ENCODE data around the gene AGAP2.
"Not testable (repeated sequence)": the region's sequence is repeated elsewhere in the genome, so short reads cannot be mapped to it uniquely, and the experiment has no call there.

Gene AGAP2

GRCh38 chr12:57720606-57721595, 17.6 kb downstream of the AGAP2 start:
- DNase-seq: no peak

GRCh38 chr12:57719777-57720605, 18.6 kb downstream of the AGAP2 start:
- DNase-seq: no peak

- DNase-seq: no peak
Measured at GRCh38 chr12:57718641-57719528, 19.7 kb downstream of the AGAP2 start.

- no peak for DNase-seq
Measured at GRCh38 chr12:57717846-57718640, 20.5 kb downstream of the AGAP2 start.

DNA sequence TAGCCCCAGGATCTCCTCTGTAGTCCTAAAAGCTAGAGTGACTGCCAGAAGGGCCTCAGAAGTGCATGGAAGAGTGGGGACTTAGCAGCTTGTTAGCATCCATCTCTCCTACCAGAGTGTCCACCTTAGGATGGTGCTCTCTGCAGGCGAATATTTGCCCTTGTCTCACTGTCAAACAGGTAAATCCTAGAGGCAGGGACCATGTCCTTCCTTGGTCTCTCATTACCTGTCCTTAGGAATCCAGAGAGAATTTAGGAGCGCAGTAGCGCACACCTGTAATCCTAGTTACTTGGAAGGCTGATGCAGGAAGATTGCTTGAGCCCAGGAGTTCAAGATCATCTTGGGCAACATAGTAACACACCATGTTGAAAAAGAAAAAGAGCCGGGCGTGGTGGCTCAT, 21.4 kb downstream of the AGAP2 start:
- DNase-seq: no peak

- no peak for DNase-seq
Measured at GRCh38 chr12:57716305-57716704, 22.2 kb downstream of the AGAP2 start.

DNA sequence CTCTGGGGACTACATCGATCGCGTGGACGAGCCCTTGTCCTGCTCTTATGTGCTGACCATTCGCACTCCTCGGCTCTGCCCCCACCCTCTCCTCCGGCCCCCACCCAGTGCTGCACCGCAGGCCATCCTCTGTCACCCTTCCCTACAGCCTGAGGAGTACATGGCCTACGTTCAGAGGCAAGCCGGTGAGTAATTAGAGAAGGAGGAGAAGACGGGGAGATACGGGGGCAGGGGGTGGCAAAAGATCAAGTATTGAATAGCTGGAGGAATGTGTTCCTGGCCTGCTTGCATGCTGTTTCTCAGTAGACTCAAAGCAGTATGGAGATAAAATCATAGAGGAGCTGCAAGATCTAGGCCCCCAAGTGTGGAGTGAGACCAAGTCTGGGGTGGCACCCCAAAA, 22.8 kb downstream of the AGAP2 start:
- DNase-seq: no peak

GRCh38 chr12:57715036-57715748, 23.4 kb downstream of the AGAP2 start:
- DNase-seq: not testable (repeated sequence)

GRCh38 chr12:57713209-57713608, 25.3 kb downstream of the AGAP2 start:
- DNase-seq: no peak

GRCh38 chr12:57712701-57713100, 25.8 kb downstream of the AGAP2 start:
- DNase-seq: no peak

- no peak for DNase-seq
Measured at GRCh38 chr12:57708296-57708695, 30.2 kb downstream of the AGAP2 start.

DNA sequence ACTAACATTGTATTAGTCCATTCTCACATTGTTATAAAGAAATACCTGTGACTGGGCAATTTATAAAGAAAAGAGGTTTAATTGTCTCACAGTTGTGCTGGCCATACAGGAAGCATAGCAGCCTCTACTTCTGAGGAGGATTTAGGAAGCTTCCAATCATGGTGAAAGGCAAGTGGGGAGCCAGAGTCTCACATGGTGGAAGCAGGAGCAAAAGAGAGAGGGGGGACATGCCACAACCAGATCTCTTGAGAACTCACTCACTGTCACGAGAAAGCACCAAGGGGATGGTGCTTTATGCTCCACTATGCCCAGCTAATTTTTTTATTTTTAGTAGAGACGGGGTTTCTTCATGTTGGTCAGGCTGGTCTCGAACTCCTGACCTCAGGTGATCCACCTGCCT, 31.3 kb downstream of the AGAP2 start:
- DNase-seq: no peak

DNA sequence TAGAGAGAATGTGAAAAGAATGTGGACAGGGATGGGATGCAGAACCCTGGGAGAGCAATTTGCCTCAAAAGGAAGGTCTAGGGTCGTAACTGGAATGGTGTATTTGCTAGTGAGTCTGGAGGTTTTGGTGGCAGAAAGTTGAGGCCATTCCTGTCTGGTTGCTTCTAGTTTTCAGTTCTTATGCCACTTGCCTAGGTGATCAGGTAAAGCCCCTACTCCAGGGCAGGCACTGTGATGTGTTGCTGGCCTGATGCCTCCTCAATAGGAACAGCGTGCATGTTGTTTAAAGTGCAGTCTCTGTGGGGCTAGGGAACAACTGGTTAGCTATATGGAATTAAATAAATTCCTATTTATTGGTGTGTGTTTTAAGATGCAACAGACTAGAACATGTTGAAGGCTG, 38.2 kb downstream of the AGAP2 start:
- no peak for DNase-seq

- no peak for DNase-seq
Measured at GRCh38 chr12:57698414-57698813, 40.1 kb downstream of the AGAP2 start.

GRCh38 chr12:57697076-57697475, 41.5 kb downstream of the AGAP2 start:
- DNase-seq: no peak

DNA sequence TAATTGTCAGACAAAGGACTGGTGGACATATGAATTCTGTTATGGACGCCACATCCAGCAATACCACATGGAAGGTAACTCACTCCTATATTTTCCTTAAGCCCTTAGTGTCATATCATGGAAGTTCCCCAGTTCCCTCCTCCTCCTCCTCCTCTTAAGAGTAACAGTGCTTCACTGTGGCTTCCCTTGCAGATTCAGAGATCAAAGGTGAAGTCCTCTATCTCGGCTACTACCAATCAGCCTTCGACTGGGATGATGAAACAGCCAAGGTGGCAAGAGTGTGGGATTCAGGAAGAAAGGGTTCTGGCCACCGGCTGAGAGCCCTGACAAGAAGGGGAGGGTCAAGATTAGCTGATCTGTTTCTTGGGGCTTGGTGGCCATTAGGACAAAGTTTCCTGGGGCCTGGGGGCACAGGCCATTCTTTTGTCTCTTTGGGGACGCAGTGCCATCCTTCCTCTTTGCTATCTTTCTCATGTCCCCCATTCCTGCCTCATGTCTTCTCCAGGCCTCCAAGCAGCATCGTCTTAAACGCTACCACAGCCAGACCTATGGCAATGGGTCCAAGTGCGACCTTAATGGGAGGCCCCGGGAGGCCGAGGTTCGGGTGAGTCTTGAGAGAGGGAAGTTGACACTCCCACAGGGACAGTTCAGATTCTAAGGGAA, 42.6 kb downstream of the AGAP2 start:
- DNase-seq: no peak

DNA sequence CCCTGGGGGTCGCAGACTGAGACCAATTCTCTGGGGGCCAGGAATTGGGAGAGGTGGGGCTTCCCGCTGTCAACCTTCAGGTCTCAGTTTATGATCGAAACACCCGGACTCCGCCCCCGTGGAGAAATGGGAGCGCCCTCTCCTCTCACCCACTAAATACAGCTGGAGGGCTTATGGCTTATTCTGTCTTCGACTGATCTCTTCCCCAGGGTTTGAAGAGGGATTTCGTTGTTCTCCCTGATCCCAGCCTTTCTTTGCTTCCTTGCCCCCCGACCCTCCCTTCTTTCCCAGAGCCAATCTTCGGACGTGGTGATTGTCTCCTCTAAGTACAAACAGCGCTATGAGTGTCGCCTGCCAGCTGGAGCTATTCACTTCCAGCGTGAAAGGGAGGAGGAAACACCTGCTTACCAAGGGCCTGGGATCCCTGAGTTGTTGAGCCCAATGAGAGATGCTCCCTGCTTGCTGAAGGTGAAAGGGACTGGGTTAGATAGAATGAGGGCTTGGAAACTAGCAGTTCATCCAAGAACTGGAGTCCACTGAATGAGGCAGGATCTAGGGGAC, 44.0 kb downstream of the AGAP2 start:
- peak; percentile 75 for DNase-seq

DNA sequence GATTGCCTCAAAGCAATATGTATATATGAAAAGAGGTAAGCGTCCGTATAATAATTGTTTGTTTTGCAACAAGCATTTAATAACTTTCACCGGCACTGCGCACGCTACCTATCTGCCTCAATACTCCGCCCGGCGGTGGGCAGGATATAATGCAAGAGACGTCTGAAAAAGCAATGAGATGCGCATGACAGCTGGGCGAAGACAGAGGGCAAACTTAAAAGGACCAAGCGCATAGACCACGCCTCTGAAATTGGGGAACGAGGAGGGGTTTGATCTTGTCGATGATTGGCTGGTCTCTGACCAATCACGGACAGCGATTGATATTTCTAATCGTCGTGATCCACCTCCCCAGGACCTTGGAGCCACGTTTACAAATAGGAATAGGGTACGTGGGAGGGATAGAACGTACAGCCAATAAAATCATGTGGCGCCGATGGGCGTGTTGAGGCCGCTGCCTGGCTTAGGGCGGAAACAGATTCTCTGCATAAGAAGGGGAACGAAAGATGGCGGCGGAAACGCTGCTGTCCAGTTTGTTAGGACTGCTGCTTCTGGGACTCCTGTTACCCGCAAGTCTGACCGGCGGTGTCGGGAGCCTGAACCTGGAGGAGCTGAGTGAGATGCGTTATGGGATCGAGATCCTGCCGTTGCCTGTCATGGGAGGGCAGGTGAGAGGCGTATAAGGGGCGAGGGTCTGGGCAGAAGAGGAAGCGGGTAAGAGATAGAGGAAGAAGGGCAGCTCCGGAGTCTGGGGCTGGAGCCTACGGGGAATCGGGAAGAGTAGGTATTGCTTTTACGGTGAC, 44.7 kb downstream of the AGAP2 start, which contains the start of gene OS9:
OS9 (plus strand) TSS at position 474 of the 800 bp plus-strand sequence; CDS start at position 504, 30 bp downstream.
- DNase-seq: peak; percentile 100

GRCh38 chr12:57693317-57693658, 45.3 kb downstream of the AGAP2 start:
- DNase-seq: no peak
